M059J (cell line): ENCODE data around the gene DUSP6. TPM values are rescaled to one million over a fixed set of nuclear protein-coding genes. Genes with fewer than 3 reads are reported as not detected.

Experiments used
- DNase-seq: peaks from one replicate; pipeline ENCODE4 v3.0.0-alpha.2; 2012; ENCODE audit warnings: low read depth
- total RNA-seq: library from RNA; depleted of rRNA; stranded (reverse); fragments of >200 nt; shearing (Covaris generic); gene quantifications from 2 replicates; pipeline ENCODE4 v1.2.3, GENCODE V29; 2014; rRNA removed

DUSP6 gene
- 14.6 and 24.0 TPM in 2 replicates for total RNA-seq

- DNase-seq: peak; percentile 99
Measured at GRCh38 chr12:89352492-89353187, at the start of gene DUSP6. Gene DUSP6 (minus strand): TSS chr12:89352501. CDS start chr12:89352039, 462 bp downstream.

GRCh38 chr12:89401433-89402058, 49.2 kb upstream of the DUSP6 start:
- DNase-seq: no peak

- no peak for DNase-seq
Measured at GRCh38 chr12:89400415-89400814, 48.1 kb upstream of the DUSP6 start.

- no peak for DNase-seq
Measured at GRCh38 chr12:89395712-89396111, 43.4 kb upstream of the DUSP6 start.

GRCh38 chr12:89393551-89394121, 41.3 kb upstream of the DUSP6 start:
- DNase-seq: no peak

- DNase-seq: no peak
Measured at GRCh38 chr12:89392391-89392790, 40.1 kb upstream of the DUSP6 start.

GRCh38 chr12:89391726-89392336, 39.5 kb upstream of the DUSP6 start:
- no peak for DNase-seq

- DNase-seq: peak; percentile 88
Measured at GRCh38 chr12:89390802-89391673, 38.7 kb upstream of the DUSP6 start.

- DNase-seq: no peak
Measured at GRCh38 chr12:89389755-89390661, 37.7 kb upstream of the DUSP6 start.

- DNase-seq: no peak
Measured at GRCh38 chr12:89386138-89386537, 33.8 kb upstream of the DUSP6 start.

- DNase-seq: no peak
Measured at GRCh38 chr12:89384807-89385206, 32.5 kb upstream of the DUSP6 start.

GRCh38 chr12:89384050-89384758, 31.9 kb upstream of the DUSP6 start:
- DNase-seq: peak; percentile 77

GRCh38 chr12:89383235-89384049, 31.1 kb upstream of the DUSP6 start:
- no peak for DNase-seq

GRCh38 chr12:89382328-89382727, 30.0 kb upstream of the DUSP6 start:
- DNase-seq: no peak

- no peak for DNase-seq
Measured at GRCh38 chr12:89379839-89380467, 27.7 kb upstream of the DUSP6 start.

- no peak for DNase-seq
Measured at GRCh38 chr12:89379148-89379838, 27.0 kb upstream of the DUSP6 start.

- no peak for DNase-seq
Measured at GRCh38 chr12:89376844-89377243, 24.5 kb upstream of the DUSP6 start.

- DNase-seq: no peak
Measured at GRCh38 chr12:89376202-89376529, 23.9 kb upstream of the DUSP6 start.
